HG03039 (cell line): Measurements from ENCODE around the gene ZNF185.

Experiments
- ATAC-seq: cut with Tn5 transposase; IDR thresholded peaks from one replicate; pipeline ENCODE4 v1.9.1; 2021; ENCODE audit warnings: mild to moderate bottlenecking, moderate library complexity; ENCODE audit not compliant: unreplicated experiment

ZNF185 gene

DNA sequence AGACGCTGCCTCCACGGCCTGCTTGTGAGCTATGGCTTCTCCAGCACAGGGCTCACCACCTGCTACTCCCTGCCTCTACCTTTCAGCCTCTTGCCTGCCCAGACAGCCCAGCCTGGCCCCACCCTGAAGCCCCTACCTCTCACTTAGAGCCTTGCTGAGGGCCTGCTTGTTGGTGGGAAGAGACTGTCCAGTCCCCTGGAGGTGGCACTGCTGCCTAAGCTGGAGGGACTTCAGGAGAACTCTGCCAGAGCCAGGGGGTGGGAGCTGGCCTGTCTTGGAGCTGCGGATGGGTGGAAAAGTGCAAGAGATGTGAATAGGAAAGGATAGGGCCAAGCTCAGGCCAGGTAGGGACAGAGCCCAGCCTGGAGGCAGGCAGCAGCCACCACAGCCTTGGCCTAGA is 2.7 kb upstream of the ZNF185 start:
- ATAC-seq, result no peak

GRCh38 chrX:152895724-152896420 is 2.0 kb upstream of the ZNF185 start:
- no peak for ATAC-seq

GRCh38 chrX:152896450-152896849 is 1.4 kb upstream of the ZNF185 start:
- no peak for ATAC-seq

GRCh38 chrX:152898442-152898841 is 575 bp downstream of the ZNF185 start:
- no peak for ATAC-seq

DNA sequence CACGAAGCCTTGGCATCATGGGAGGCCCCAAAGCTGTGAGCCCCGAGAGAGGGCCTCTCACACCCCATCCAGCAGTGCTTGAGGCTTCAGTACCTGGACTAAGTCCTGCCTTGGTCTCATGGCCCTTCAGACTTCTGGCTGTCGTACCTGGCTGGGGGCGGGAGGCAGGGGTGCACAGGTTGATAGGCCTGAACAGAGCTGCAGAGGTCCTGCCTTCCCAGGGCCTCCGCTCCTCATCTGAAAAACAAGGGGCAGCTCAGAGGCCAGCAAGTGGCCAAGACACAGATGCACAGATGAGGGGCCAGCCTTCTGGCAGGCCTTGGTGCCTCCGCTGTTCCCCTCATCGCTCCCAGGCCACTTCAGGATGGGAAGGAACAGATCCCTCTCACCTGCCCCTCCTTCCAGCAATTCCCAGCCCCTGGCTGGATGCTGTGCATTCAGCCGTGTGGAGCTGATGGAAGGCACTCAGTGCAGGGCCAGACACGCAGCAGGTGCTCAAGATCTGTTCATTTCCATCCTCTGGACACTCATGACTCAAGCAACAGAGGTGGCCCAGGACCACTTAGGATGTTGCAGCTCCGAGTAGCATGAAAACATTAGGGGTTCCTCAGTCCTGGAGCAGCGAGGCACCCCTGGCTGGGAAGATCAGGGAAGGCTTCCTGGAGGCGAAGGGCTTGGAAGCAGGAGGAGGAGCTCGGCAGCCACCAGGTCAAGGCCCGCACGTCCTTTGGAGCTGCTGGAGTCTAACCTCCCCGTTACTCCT is 1.4 kb downstream of the ZNF185 start:
- no peak for ATAC-seq

- no peak for ATAC-seq
Measured at GRCh38 chrX:152899874-152900719, 2.2 kb downstream of the ZNF185 start.

GRCh38 chrX:152900937-152901445 is 3.1 kb downstream of the ZNF185 start:
- ATAC-seq, result no peak

DNA sequence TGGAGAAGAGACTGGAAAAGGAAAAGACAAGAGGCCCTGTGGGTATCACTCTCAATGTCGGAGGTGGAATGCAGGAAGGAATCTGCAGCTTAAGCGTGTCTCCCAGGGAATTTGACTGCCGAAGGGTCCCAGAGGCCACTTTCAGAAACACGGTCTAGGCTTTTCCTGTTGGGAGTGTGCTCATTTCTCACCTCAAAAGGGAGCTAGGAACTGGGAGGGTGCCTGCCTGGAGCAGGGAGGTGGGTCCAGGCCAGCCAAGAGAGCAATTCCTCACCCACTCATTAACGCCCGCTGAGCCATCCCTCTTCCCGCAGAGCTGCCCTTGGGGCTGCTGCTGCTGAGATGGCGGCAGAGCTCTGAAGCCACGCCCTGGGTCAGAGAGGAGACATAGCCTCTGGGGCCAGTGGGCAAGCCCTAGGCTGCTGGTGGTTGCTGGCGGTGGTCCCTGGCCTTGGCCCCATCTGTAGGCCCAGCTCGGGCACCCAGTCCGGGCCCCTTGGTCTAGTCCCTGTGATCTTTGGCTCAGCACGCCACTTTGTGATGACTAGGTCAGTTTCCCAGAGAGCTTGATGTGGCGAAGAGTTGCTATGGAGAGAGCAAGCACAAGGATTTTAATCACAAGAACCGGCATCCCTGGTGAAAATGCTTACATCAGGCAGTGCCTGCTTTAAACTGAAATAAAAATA is 4.1 kb downstream of the ZNF185 start:
- no peak for ATAC-seq

- no peak for ATAC-seq
Measured at GRCh38 chrX:152902502-152902820, 4.6 kb downstream of the ZNF185 start.

GRCh38 chrX:152903589-152903988 is 5.7 kb downstream of the ZNF185 start:
- ATAC-seq, result no peak

DNA sequence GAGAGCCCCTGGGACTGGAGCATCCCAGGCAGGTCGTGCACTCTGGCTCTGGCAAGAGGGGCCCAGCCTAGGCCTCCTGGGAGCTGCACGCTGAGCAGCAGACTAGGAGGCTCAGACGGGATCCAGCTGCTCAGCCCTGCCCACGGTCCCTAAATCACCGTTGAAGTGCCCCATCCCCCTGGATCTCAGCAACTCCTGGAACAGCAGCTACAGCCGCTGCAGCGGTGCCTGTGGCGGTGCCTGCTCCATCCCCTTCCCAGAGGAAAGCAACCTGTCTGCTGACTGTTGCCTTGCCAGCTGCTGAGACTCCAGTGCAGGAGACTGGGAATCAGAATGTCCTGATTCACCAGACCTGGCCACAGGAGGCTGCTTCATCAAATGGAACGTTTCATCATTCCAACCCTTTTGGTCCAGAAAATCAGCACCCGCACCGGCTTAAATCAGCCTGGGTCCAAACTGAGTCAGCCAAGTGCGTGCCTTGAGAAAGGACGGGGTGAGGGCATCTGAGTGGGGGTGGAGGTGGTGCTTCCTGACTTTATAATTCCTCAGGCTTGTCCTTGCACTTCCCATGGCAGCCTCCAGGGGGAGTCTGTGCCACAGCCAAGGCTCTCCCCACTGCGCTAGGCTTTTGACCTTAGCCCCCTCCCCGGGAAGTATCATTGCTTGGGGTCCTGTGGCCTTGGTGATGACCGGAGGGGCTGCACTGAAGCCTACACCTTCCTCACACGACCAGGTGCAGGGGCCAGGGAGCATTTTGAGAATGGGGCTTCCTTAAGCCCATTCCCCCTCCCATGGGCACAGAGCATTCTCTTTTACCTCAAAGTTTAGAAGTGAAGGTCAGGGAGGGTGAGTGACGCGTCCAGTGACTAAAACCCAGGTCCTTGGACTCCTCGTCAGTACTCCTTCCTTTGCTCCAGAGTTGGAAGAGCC is 6.5 kb downstream of the ZNF185 start:
- no peak for ATAC-seq

GRCh38 chrX:152905081-152905420 is 7.2 kb downstream of the ZNF185 start:
- ATAC-seq, result no peak

- no peak for ATAC-seq
Measured at GRCh38 chrX:152907084-152907651, 9.3 kb downstream of the ZNF185 start.

DNA sequence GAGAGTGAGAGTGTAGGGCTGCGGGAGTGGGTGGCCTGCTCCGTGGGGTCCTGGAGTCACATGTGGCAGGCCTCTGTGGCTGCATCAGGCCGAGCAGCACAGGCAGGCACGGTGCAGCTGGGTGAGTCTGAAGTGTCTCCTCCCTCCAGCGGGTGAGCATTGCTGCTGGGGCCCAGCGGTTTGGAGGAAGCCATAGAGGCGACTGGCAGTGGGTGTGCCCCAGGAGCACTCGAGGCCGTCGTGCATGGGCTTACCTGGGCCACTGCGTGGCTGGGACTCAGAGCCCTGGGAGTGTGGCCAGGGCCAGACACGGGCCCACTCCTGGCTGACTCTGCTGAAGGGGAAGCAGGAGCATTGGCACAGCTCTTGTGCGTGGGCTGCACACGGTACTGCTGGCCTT is 10.6 kb downstream of the ZNF185 start:
- ATAC-seq, result no peak

DNA sequence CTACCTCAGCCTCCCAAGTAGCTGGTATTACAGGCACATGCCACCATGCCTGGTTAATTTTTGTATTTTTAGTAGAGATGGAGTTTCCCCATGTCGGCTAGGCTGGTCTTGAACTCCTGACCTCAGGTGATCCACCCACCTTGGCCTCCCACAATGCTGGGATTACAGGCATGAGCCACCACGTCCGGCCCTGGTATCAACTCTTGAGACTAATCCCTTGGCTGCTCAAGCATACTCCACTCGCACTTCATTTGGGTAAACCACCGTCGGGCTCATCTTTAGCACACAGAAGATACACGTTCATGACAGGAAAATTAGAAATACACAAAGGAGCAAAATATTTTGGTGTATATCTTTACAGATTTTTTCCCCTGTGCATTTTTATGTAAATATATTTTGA is 12.2 kb downstream of the ZNF185 start:
- peak; percentile 78 for ATAC-seq

DNA sequence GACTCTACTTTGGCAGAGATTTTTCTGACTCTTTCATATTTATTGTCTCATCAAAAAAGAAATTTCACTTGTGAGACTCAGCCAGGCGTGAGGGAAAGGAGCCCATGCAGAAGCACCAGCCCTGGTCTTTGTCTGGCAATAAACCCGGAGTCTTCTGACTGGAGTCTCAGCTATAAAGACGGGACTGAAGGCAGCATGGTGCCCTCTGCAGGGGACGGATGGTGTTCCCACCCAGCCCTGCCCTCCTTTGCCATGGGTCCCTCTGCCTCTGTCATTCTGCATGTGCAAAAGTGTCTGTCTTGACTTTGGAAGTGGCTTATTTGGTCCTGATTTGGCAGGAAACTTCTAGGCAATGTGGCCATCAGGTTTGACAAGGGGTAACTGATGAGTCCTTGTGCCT is 14.2 kb downstream of the ZNF185 start:
- no peak for ATAC-seq

- ATAC-seq, result no peak
Measured at GRCh38 chrX:152912641-152913040, 14.8 kb downstream of the ZNF185 start.

DNA sequence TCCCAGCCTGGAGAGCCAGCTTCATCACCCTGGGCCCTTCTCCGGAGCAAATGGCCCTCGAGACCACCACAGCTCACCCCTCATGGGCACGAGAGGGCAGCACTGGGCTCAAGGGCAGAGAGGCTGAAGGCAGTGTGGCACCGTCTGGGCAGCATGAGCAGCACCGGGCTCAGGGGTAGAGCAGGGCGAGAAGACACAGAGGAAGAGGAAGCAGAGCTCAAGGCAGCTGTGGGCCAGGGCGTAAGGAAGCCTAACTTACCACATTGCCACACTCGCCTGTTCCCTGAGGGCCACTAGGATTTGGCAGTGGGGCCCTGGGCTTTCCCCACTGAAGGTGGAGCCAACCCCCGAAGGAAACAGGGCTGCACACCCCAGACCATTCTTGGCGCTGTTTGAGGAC is 15.5 kb downstream of the ZNF185 start:
- no peak for ATAC-seq

DNA sequence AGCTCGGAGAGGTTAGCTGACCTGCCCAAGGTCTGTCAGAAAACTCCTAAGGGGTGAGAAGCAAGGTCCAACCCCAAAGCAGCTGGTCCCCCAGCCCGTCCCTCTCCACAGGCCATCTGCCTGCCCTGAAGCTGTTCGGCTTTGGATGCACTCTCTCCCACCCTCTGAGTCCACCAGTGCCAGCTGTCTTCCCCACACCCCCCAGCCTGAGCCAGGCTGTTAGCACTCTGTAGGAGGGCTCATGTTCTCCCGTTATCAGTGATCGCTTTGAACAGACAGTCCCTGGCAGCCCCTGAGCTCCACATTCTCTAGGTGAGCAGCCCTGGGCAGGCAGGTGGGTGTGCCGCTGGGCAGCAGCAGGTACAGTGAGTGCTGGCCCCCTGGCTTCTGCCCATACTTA is 16.0 kb downstream of the ZNF185 start:
- no peak for ATAC-seq
